Panc1 (cell line): ENCODE measurements around the gene HSBP1L1. TPM values are rescaled to one million over a fixed set of nuclear protein-coding genes. Genes with fewer than 3 reads are reported as not detected.

Experiments
- ATAC-seq: fragments of 200-7000 bp; cut with Tn5 transposase; 2 replicates; pipeline ENCODE4 v1.9.1; 2020; ENCODE audit warnings: mild to moderate bottlenecking, moderate library complexity
- BruUV-seq: library from RNA; stranded (reverse); fragments of 400-500 nt; replicated peaks from 2 replicates; lab custom pipeline; 2021; lab: Mats Ljungman, UMichigan
- CTCF ChIA-PET: fragments of 300-600 bp; sonication (Branson Sonifier 250); formaldehyde crosslinking; loops from one replicate; lab custom pipeline; 2022; ENCODE audit warnings: antibody characterized with exemption; lab: Charles Lee
- POLR2A ChIA-PET: fragments of 300-600 bp; sonication (Branson Sonifier 250); formaldehyde crosslinking; loops from one replicate; lab custom pipeline; 2022; ENCODE audit warnings: antibody characterized with exemption; lab: Charles Lee
- DNase-seq: peaks from one replicate; pipeline ENCODE4 v3.0.0-alpha.2; 2010; ENCODE audit warnings: low read depth, low spot score
- H3K27ac ChIP-seq: 2 replicates; pipeline ENCODE4 v1.5.1; 2011; ENCODE audit warnings: mild to moderate bottlenecking, low read length, inconsistent platforms
- H3K27me3 ChIP-seq: fragments of 200-500 bp; sonication (Bioruptor generic); 2 replicates; pipeline ENCODE4 v1.6.0; 2014; ENCODE audit warnings: low read length, inconsistent platforms; ENCODE audit not compliant: control insufficient read depth, insufficient read depth
- H3K36me3 ChIP-seq: fragments of 200-500 bp; sonication (Bioruptor generic); 2 replicates; pipeline ENCODE4 v1.5.1; 2014; ENCODE audit warnings: inconsistent platforms, mild to moderate bottlenecking, low read length, moderate library complexity; ENCODE audit not compliant: control insufficient read depth, insufficient read depth
- H3K4me1 ChIP-seq: 2 replicates; pipeline ENCODE4 v1.5.1; 2011; ENCODE audit warnings: inconsistent platforms, mild to moderate bottlenecking, low read length, moderate library complexity; ENCODE audit not compliant: control insufficient read depth, insufficient read depth
- H3K4me3 ChIP-seq, 2 experiments: 2 replicates each; pipeline ENCODE4 v1.5.1; 2011 to 2012; ENCODE audit warnings: low read depth in 2 of 2, low read length in 2 of 2, mild to moderate bottlenecking in 2 of 2, inconsistent platforms in 1 of 2, moderate library complexity in 1 of 2
- H3K9me3 ChIP-seq: fragments of 200-500 bp; sonication (Bioruptor generic); 2 replicates; pipeline ENCODE4 v1.5.1; 2014; ENCODE audit warnings: low read depth, mild to moderate bottlenecking, inconsistent platforms, low read length, moderate library complexity; ENCODE audit not compliant: control insufficient read depth, insufficient read depth
- CTCF ChIP-seq: fragments of 450-650 bp; IDR thresholded peaks from 2 replicates; pipeline ENCODE4 v1.5.1; 2017; ENCODE audit warnings: mild to moderate bottlenecking
- POLR2AphosphoS5 ChIP-seq: IDR thresholded peaks from 2 replicates; pipeline ENCODE4 v1.6.1; 2012; ENCODE audit warnings: mild to moderate bottlenecking, low read depth, low read length, moderate library complexity
- REST ChIP-seq, 2 experiments: IDR thresholded peaks; 2 replicates each; pipeline ENCODE4 v1.6.1; 2011 to 2012; ENCODE audit warnings: low read depth in 2 of 2, control low read depth in 1 of 2, low read length in 1 of 2, mild to moderate bottlenecking in 1 of 2, moderate library complexity in 1 of 2; ENCODE audit not compliant: insufficient read depth in 1 of 2
- SIN3A ChIP-seq: IDR thresholded peaks from 2 replicates; pipeline ENCODE4 v1.6.1; 2012; ENCODE audit warnings: low read depth, mild to moderate bottlenecking, low read length, moderate library complexity, borderline replicate concordance; ENCODE audit not compliant: insufficient read depth
- TCF7L2 ChIP-seq: IDR thresholded peaks from 2 replicates; pipeline ENCODE4 v1.6.1; 2011; ENCODE audit warnings: mild to moderate bottlenecking, low read depth, low read length, inconsistent platforms
- in situ Hi-C: cut with HindIII; loops from 2 replicates; pipeline ENCODE4 v1.10.0; 2016; ENCODE audit warnings: low sequenced_read_pairs, low pct_unique_long_range_greater_than_20kb
- intact Hi-C: fragments of 100-400 bp; cut with micrococcal nuclease; formaldehyde crosslinking; loops from one replicate; pipeline ENCODE4 v1.10.0; 2022; ENCODE audit not compliant: unreplicated experiment
- total RNA-seq: library from RNA; stranded (reverse); gene quantifications from one replicate; pipeline ENCODE4 v1.2.1, GENCODE V29; 2021; ENCODE audit not compliant: unreplicated experiment

Gene HSBP1L1
- total RNA-seq, 1 experiment from 2014 or later = 45.4 TPM

DNA sequence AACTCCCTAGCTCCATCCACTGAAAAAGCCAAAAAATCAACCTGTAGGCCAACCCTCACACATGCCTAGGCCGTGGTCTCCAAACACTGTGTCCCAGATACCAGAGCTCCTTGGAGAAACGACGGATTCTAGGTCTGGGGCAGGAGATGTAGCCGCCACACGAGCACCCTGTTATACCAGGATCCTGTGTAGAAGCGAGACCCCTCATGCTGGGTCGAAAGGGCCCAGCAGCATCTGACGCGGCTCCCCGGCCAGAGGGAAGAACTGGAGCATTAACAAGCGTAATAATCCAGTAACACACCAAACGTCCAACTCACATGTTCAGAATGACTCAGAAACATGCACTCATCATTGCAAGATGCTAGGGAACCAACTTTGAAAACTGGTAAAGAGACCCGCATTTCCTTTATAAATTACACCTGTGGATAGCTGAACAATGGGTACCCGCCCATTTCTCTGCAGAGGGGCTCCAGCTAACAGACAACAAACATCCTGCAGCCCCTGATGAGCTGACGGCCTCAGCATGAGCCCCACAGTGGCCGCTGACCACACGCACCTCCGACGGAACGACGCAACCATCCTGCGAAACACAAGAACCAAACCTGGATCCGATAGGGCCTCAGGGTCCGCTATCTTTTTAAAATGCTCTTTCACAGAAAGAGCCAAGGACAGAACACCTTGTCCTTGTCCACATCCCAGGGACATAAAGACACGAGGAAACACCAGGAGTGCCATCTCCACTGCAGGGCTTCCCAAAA is 27.2 kb upstream of the HSBP1L1 start:
- TF ChIP-seq CTCF (no peak), REST (IDR thresholded peaks at IDR 0.05; ENCODE audit: insufficient read depth in 1 of 2, low read depth in 2 of 2, low read length in 1 of 2) (no peak), TCF7L2 (no peak), SIN3A (no peak), POLR2AphosphoS5 (no peak)
- H3K4me1 ChIP-seq = 0 out of 2 replicates have a peak, but pooled peaks cover 3% of the 10 kb centered on the region
- DNase-seq (no peak), ATAC-seq (no peak)
- H3K9me3 ChIP-seq = peaks cover 18% of the 10 kb centered on the region
- in situ Hi-C loops = no loop called here
- no peak overlapping the region for H3K4me3 ChIP-seq
- no TSS peak for BruUV-seq
- no peaks in the 10 kb centered on the region for H3K27me3 ChIP-seq
- intact Hi-C loops = no loop called here
- ChIA-PET POLR2A (no interaction called here), CTCF (no interaction called here)
- H3K36me3 ChIP-seq = no peaks in the 10 kb centered on the region
- H3K27ac ChIP-seq = no peak overlapping the region

GRCh38 chr18:79938196-79938595 is 26.2 kb upstream of the HSBP1L1 start:
- Histone ChIP-seq H3K27me3 (no peaks in the 10 kb centered on the region), H3K36me3 (no peaks in the 10 kb centered on the region; the same call in 1 of the 2 replicates), H3K9me3 (peaks cover 9% of the 10 kb centered on the region), H3K4me1 (0 out of 2 replicates have a peak, but pooled peaks cover 3% of the 10 kb centered on the region), H3K4me3 (no peak overlapping the region), H3K27ac (no peak overlapping the region)
- no peak for TF ChIP-seq REST (IDR thresholded peaks at IDR 0.05; ENCODE audit: insufficient read depth in 1 of 2, low read depth in 2 of 2, low read length in 1 of 2)
- TF ChIP-seq POLR2AphosphoS5 = no peak
- DNase-seq (no peak), ATAC-seq (no peak)
- in situ Hi-C loops (no loop called here), intact Hi-C loops (no loop called here)
- ChIA-PET POLR2A (no interaction called here), CTCF (no interaction called here)
- BruUV-seq = TSS peak; percentile 44
